HG03135 (cell line): ENCODE measurements around the gene JAK3.
"Not testable (repeated sequence)": the region's sequence is repeated elsewhere in the genome, so short reads cannot be mapped to it uniquely, and the experiment has no call there.

Experiments
- ATAC-seq: cut with Tn5 transposase; IDR thresholded peaks from one replicate; pipeline ENCODE4 v1.9.1; 2021; ENCODE audit warnings: mild to moderate bottlenecking, moderate library complexity; ENCODE audit not compliant: unreplicated experiment

The JAK3 gene

DNA sequence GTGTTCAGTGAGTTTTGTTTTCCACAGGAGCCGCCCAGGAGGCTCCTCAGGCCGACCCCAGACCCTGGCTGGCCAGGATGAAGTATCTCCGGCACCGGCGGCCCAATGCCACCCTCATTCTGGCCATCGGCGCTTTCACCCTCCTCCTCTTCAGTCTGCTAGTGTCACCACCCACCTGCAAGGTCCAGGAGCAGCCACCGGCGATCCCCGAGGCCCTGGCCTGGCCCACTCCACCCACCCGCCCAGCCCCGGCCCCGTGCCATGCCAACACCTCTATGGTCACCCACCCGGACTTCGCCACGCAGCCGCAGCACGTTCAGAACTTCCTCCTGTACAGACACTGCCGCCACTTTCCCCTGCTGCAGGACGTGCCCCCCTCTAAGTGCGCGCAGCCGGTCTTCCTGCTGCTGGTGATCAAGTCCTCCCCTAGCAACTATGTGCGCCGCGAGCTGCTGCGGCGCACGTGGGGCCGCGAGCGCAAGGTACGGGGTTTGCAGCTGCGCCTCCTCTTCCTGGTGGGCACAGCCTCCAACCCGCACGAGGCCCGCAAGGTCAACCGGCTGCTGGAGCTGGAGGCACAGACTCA is 40.0 kb downstream of the JAK3 start:
- no peak for ATAC-seq

DNA sequence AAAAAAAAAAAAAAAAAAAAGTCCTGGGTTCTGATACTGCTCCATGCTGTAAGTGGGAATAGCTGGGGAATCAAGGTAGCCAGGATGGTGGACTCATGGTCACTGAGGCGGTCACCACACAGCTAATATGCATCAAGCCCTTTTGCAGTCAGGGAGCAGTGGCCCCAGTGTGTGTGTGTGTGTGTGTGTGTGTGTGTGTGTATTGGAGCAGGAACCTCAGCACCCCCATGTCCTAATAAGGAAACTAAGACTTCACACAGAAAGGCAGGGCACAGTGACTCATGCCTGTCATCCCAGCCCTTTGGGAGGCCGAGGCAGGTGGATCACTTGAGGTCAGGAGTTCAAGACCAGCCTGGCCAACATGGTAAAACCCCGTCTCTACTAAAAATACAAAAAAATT is 40.8 kb downstream of the JAK3 start:
- ATAC-seq = no peak

DNA sequence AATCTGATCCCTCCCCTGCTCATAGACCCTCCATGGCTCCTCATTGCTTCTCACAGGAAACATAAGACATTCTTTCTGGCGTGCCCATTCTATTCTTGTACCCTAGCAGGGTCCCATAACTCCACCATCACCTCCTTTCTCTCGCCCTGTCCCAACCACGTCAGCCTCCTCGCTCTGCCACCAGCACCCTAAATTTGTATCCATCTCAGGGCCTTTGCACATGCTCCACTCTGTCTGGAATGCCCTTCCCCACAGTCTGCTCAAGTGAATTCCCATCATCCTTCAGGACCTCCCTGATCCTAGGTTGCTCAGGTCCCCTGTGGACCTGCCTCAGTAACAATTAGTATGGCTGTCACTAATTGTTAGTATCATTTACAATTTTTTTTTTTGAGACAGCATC is 42.4 kb downstream of the JAK3 start:
- ATAC-seq = no peak

DNA sequence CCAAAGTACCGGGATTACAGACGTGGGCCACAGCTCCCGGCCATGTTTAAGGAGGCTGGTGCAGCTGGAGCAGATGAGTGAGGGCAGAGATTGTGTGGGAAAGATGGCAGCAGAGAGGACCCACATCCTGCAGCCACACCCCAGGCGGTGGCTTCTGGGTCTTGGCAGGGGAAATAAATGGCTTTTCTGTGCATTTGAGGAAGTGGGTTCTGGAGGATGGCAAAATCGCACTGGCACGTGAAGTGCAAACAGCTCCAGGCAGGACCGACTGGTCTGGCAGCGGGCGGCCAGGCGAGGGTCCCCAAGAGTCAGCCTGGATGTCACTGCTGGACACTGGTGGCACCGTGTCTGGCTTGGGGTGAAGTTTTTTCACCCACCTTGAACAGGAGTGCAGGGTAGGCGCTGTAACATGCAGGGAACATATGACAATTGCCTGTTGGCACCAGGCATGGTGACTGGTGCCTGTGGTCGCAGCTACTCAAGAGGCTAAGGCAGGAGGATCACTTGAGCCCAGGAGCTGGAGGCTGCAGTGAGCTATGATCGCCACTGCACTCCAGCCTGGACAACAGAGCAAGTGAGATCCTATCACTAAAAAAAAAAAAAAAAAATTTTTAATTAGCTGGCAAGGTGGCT is 44.4 kb downstream of the JAK3 start:
- no peak for ATAC-seq

DNA sequence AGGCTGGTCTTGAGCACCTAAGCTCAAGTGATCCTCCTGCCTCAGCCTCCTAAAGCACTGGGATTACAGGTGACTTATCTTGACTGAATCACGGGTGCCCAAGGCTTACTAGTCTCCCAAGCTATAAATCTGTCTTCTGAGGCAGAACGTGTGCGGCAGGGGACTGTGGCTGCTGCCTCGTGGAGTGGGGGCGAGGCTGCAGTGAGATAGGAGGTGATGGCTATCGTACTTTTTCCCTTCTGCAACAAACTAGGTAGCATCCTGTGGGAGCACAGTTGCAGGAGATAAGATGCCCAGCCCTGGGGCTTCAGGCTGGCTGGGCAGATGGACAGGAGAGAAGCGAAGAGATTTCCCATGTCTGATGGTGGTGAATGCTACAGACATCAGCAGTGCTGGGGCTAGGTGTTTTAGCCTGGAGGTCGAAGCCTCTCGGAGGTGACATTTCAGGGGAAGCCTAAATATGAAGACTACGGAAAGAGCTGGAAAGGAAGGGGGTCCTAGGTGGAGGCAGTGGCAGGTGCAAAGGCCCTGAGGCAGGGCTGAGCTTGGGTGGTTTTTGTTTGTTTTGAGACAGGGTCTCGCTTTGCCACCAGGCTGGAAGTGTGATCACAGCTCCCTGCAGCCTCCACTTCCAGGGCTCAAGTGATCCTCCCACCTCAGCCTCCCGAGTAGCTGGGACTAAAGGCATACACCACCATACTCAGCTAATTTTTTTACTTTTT is 45.5 kb downstream of the JAK3 start:
- ATAC-seq = no peak

DNA sequence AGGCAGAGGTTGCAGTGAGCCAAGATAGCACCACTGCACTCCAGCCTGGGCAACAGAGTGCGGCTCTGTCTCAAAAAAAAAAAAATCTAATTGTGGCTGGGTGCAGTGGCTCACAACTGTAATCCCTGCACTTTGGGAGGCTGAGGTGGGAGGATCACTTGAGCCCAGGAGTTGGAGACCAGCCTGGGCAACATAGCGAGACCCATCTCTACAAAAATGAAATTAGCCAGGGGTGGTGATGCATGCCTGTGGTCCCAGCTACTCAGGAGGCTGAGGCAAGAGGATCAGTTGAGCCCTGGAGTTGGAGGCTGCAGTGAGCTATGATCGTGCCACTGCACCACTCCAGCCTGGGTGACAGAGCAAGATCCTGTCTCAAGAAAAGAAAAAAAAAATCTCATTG is 49.2 kb downstream of the JAK3 start:
- not testable (repeated sequence) for ATAC-seq

DNA sequence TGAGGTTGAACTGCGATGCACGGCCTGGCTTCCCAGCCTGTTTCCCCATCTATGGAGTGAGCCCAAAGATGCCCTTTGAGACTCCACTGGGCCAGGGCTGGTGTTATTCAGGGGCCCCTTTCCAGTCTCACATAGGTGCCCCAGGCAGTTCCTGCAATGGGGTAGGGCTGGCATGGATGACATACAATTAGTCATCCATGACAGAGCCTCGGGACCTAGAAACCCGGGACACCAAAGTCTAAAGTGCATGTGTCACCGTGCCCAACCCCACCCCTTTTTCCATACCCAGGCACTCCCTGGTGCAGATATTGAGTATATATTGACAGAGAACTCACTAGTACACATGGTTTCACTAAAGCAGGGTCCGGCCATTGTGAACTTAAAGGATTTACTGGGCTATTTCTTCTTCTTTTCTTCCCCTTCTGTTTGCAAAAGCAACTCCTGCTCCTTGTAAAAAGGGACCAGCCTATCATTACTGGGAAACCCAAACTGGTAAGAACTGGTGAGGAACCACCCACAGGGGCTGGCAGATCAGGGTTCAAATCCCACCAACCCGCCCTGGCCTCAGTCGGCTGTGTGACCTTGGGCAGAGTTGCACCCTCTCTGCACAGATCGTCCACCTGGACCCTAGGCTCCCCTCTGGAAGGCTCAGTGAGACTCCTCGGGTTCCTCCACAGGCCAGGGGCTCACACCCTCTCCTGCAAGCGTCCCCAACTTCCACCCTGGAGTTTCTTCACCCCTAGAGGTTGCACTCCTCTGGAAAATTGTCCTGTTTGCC is 50.2 kb downstream of the JAK3 start:
- no peak for ATAC-seq

DNA sequence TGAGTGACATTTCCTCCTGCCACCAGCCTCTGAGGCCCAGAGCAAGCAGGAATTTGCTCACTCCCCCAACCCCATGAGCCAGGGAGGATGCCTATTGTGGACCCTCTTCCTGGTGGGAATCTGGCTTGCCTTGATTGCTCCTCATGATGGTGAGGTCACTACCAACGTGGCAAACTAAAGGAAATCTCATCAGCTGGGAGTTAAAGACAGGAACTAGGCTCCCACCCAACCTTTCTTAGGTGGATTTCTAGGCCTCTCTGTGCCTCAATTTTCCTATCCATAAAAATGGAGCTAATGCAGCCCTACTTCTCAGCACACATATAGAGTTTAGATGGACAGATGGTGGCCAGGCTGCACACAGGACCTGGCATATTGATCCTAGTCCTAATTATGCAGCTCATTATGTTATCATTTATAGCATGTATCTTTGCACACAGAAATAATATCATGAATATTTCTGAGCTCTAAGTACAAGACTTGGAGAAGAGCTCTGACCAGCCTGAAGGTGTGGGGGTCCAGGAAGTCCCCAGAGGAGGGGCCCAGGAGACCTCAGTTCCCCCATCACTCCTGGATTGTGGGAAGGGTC is 50.9 kb downstream of the JAK3 start:
- no peak for ATAC-seq

DNA sequence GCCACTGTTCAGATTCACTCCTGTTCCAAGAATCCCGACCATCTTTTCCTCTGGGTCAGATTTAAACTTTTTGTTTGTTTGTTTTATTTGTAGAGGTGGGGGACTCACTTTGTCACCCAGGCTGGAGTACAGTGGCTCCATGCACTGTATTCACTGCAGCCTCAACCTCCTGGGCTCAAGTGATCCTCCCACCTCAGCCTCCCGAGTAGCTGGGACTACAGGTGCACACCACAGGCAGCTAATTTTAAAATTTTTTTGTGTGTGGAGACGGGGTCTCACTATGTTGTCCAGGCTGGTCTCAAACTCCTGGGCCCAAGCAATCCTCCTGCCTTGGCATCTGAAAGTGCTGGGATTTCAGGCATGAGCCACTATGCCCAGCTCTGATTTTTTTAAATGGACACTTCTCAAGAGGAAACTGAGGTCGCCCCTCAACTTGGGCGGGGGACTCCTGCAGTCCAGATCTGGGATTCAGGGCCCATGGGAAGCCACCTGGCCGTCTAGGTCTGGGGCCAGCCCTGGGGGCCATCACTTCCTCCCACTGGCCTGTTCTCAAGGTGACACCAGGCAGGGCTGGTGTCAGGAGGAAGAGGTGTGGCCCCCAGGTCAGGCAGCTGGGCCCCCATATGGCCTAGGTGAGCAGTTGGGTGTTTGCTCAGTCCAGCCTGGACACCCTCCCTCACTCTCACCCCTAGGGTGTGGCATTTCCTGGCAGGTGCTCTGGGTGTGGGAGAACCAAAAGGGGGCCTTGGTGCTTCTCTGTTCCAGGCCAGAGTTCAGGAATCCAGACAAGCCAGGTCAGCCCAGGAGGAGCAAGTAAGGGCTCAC is 51.6 kb downstream of the JAK3 start:
- no peak for ATAC-seq

DNA sequence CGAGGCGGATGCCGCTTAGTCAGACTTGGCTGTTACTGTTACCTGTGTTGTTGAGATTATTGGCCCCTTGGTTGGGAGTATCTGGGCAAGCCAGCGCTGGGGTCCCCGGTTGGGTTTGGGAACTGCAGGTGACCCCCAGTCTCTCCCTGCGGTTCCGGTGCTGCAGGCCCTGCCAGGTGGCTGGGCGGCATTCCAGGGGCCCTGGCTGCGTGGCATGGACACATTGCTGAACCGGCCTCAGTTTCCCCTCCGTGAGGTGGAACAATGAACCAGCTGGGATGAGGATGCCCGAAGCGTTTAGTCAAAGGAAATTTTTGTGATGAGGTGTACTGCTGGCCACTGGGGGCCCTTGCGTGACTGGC is 52.3 kb downstream of the JAK3 start:
- no peak for ATAC-seq

DNA sequence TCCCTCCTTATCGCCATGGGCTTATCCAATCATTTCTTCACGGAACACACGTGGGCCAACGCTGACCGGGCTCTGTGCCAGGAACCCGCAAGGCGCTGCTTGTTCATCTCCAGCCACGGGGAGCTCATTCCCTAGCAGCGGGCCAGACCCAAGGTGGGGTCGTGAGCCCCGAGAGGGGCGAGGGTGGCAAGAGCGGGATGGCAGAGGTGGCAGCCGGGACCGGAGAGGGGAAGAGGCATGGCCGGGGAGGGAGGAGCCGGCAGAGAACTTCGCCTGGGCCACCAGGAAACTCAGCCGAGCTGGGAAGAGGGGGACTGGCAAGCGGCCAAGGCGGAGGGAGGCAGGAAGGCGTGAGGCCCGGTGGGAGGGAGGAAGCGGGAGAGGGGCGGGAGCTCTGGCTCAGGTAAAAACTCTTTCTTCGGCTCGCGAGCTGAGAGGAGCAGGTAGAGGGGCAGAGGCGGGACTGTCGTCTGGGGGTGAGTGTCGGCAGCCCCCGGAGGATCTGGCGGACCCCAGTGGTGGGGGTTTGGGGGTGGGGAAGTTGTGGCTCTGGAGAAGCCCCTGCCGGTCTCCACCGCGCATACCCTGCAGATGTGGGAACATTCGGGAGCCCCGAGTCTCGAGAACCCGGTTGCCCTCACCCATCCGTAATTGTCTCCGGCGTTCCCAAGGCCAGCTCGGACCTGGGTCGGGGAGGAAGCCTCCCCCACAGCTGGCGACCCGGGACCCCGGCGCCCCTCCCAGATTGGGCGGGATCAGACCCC is 52.9 kb downstream of the JAK3 start, which contains the start of gene B3GNT3:
B3GNT3 (plus strand) TSS at position 408 of the 764 bp plus-strand sequence. CDS start 12,670 bp downstream, outside the sequence.
- ATAC-seq = no peak

DNA sequence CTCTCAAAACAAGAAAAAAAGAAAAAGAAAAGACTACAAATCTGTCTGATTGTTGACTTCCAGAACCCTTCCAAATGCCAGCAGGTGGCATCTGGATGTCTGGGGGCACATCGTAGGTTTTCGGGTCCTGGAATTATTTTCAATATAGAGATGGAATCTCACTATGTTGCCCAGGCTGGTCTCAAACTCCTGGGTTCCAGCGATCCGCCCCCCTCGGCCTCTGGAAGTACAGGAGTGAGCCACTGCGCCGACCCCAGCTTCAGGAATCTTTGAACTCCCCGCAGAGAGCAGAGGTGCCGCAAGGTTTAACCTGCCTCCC is 53.4 kb downstream of the JAK3 start:
- no peak for ATAC-seq

DNA sequence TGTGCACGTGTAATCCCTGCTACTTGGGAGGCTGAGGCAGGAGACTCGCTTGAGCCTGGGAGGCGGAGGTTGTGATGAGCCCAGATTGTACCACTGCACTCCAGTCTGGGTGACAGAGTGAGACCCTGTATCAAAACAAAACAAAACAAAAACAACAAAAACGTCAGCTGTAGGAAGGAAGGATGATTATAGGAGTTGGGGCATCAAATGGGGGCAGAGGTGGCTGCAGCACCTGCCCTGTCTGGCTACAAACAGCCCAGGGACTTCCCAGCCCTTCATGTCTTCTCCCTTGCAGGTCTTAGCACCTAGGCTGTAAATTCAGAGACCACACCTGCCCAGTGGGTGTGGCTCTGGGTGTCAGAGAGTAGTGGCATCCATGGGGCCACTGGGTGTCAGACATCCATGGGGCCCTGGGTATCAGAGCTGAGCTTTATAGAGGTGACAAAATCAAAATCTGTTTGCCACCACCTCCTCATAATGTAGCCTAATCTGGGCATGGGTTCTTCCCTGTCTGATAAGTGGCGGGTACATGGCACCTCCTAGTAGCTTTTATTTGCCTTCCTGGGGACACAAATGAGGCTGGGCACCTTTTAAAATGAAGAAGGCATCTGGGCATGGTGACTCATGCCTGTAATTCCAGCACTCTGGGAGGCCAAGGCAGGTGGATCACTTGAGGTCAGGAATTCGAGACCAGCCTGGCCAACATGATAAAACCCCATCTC is 57.6 kb downstream of the JAK3 start:
- ATAC-seq = no peak

DNA sequence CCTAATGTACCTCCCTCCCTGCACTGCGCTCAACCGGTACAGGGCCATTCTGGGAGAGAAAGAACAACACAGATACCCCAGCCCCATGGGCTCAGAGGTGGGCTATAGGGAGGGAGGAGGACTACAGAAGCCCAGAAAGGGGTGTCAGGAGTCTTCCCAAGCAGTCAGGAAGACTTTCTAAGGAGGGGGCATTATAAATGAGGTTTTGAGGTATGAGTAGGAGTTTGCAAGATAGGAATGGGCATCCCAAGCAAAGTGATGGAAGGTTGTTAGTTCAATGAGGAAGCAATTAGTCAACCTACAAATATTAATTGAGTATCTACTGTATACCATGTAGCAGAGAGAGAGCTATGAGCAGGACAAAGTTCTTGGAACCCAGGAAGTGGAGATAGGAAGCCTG is 59.1 kb downstream of the JAK3 start:
- ATAC-seq = no peak

DNA sequence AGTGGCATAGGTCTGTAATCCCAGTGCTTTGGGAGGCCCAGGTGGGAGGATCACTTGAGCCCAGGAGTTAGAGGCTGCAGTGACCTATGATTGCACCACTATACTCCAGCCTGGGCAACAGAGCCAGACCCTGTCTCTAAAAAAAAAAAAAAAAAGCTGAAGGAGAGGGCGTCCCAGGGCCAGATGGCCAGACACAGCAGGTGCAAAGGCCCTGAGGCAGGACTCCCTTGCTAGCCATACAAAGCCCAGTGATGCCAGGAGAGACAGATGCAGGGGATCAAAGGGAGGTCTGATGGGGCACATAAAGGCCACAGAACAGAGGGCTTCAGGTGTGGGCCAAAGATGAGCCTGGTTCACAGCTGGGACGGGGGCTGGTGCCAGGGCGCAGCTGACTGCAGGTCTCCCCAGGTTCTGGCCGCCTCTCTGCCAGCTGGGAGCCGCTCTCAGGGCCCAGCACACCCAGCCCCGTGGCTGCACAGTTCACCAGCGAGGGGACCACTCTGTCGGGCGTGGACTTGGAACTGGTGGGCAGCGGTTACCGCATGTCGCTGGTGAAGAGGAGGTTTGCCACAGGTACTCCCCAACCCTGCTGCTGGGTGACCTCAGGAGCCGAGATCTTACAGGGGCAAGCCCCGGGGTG is 60.4 kb downstream of the JAK3 start:
- ATAC-seq = no peak

DNA sequence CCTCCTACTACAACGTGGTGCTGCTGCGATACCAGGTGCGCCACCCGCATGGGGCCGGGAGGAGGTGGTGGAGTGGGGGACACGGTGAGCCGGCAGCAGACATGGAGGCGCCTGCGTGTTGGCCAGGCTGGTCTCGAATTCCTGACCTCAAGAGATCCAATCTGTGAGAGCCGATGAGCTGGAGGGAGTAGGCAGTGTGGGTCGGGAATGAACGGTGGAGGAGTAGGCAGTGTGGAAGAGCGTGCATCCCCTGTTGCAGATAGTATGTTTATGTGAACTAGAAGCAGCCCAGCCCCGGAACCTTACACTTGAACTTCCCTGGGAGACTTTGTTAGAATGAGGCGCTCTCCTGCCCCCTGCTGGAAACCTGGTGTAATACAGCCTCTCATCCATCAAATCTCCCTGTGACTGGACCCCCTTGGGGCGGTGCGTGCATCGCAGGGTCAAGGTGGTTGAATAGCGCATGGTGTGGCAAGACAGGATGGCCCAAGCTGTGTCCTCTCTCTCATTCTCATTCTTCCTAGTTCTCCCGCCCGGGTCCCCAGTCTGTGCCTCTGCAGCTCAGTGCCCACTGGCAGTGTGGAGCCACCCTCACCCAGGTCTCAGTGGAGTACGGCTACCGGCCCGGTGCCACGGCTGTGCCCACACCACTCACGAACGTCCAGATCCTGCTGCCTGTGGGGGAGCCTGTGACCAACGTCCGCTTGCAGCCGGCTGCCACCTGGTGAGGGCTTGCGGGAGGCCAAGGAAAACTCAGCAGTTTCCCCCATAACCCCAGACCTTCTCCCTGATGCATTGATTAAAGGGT is 63.4 kb downstream of the JAK3 start:
- no peak for ATAC-seq

DNA sequence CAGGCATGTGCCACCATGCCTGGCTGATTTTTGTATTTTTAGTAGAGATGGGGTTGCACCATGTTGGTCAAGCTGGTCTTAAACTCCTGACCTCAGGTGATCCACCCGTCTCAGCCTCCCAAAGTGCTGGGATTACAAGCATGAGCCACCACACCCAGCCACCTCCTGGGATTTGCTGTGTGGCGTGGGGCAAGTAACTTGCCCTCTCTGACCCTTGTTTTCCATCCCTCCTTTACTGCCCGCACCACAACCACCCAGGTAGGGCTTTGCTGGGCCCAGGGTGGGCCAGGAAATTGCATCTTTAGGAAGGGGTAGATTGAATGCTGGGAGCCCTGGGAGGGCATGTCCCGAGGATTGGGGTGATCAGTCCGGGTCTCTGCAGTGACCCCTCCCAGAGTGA is 64.1 kb downstream of the JAK3 start:
- not testable (repeated sequence) for ATAC-seq

DNA sequence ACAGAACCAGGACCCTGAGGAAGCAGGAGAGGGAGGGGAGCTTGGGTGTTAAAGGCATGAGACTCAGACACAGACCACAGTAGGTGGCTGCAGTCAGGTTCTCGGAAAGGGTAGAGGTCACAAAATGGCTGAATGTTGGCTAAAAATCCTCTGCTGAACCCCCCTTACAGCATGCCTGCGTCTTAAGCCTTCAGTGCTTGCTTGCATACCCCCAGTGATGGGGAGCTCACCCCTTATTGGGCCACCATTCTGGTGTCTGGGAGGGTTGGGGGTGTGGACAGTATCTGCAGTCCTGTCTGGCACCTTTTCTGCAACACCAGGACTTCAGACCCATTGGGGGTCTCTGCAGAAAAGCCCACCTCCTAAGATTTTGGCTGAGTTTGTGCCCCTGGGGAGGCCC is 67.0 kb downstream of the JAK3 start:
- no peak for ATAC-seq
